Vagina (tissue), 2 donors: Measurements from ENCODE around the gene GMCL1. TPM values are rescaled to one million over a fixed set of nuclear protein-coding genes. Genes with fewer than 3 reads are reported as not detected.
A peak's percentile ranks its signal among the peaks of the same experiment; 100 is the strongest.
"Not testable (repeated sequence)": the region's sequence is repeated elsewhere in the genome, so short reads cannot be mapped to it uniquely, and the experiment has no call there.

ENCODE experiments used
- DNase-seq, 2 donors: peaks; one replicate each; pipeline ENCODE4 v3.0.0-alpha.2; 2017; ENCODE audit errors: extremely low spot score in 2 of 2
- H3K27ac ChIP-seq: fragments of 200-600 bp; sonication (generic); one replicate; pipeline ENCODE4 v1.5.1; 2019
- H3K27me3 ChIP-seq: fragments of 200-600 bp; sonication (generic); one replicate; pipeline ENCODE4 v1.5.1; 2019
- H3K36me3 ChIP-seq, 2 donors: fragments of 200-600 bp; sonication (generic); one replicate each; pipeline ENCODE4 v1.5.1; 2017 to 2019
- H3K4me1 ChIP-seq: fragments of 200-600 bp; sonication (generic); one replicate; pipeline ENCODE4 v1.5.1; 2019
- H3K4me3 ChIP-seq, 2 donors: fragments of 200-600 bp; sonication (generic); 1 replicate in 1 of 2; 2 replicates in 1 of 2; pipeline ENCODE4 v1.5.1; 2016 to 2019
- H3K9me3 ChIP-seq: fragments of 200-600 bp; sonication (generic); one replicate; pipeline ENCODE4 v1.5.1; 2019
- CTCF ChIP-seq, 3 experiments: fragments of 450-650 bp in 2 of 3; fragments of 200-600 bp in 1 of 3; sonication (generic) in 1 of 3; IDR thresholded peaks; one replicate each; pipeline ENCODE4 v1.5.1; 2017 to 2019; ENCODE audit warnings: antibody characterized with exemption in 3 of 3, mild to moderate bottlenecking in 2 of 3, moderate library complexity in 2 of 3
- POLR2A ChIP-seq, 2 donors: fragments of 450-650 bp; IDR thresholded peaks; one replicate each; pipeline ENCODE4 v1.6.1; 2017; ENCODE audit warnings: antibody characterized with exemption in 2 of 2, mild to moderate bottlenecking in 2 of 2, moderate library complexity in 2 of 2
- POLR2AphosphoS5 ChIP-seq, 2 donors: sonication (generic); formaldehyde crosslinking; IDR thresholded peaks; one replicate each; pipeline ENCODE4 v1.9.0; 2017; ENCODE audit warnings: antibody characterized with exemption in 2 of 2, mild to moderate bottlenecking in 2 of 2, low read depth in 1 of 2; ENCODE audit not compliant: insufficient read depth in 1 of 2
- intact Hi-C: fragments of 100-400 bp; cut with DNase I; formaldehyde crosslinking; loops from one replicate; pipeline ENCODE4 v1.15.1; 2023
- total RNA-seq: library from RNA; depleted of rRNA; stranded (reverse); fragments of >200 nt; gene quantifications from one replicate; pipeline ENCODE4 v1.2.3, GENCODE V29; 2016

GMCL1 gene
- total RNA-seq, 1 donor from 2014 or later = 13.0 TPM

DNA sequence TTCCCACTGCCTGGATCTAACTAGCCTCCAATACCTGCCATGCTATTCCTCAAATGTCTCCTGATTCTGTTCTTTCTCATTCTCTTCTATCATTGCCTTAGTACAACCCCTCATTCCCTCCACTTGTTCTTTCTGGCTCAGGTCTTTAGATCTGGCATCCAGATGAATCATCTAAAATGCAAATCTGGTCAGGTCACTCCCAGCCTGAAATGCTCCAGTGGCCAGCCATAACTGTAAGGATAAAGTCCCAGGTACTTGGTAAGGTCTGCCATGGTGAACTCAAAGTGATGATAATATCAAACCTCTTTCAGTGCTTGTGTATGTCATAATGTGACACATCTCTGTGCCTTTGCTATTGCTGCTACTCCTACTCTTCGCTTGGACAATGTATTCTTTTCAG, 61.4 kb downstream of the GMCL1 start:
- TF ChIP-seq CTCF (IDR thresholded peaks at IDR 0.05) (no peak), POLR2A (IDR thresholded peaks at IDR 0.05) (no peak)
- H3K27me3 ChIP-seq = no peaks in the 10 kb centered on the region
- peaks cover 0 to 4% of the 10 kb centered on the region in 2 donors for H3K36me3 ChIP-seq
- H3K4me3 ChIP-seq = no peak overlapping the region
- intact Hi-C loops = no loop called here
- H3K4me1 ChIP-seq = peaks cover 16% of the 10 kb centered on the region
- no peaks in the 10 kb centered on the region for H3K9me3 ChIP-seq
- no peak for DNase-seq
- no peak overlapping the region for H3K27ac ChIP-seq

DNA sequence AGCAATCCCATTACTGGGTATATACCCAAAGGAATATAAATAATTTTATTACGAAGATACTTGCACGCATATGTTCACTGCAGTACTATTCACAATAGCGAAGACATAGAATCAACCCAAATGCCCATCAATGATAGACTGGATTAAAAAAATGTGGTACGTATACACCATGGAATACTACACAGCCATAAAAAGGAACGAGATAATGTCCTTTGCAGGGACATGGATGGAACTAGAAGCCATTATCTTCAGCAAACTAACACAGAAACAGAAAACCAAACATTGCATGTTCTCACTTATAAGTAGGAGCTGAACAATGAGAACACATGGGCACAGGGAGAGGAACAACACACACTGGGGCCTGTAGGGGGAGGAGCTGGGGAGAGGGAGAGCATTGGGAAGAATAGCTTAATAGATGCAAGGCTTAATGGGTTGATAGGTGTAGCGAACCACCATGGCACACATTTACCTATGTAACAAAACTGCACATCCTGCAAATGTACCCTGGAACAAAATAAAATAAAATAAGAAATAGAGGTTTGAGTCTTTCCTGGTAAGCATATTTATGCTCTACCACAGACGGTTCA, 63.5 kb downstream of the GMCL1 start:
- DNase-seq, intact Hi-C loops, H3K9me3 ChIP-seq, H3K27me3 ChIP-seq: not testable (repeated sequence)
- Histone ChIP-seq H3K4me1 (peaks cover 18% of the 10 kb centered on the region), H3K27ac (peak overlapping the region; percentile 75), H3K4me3 (peak overlapping the region; percentile 57 to 77), H3K36me3 (peaks cover 0 to 24% of the 10 kb centered on the region in 2 donors)

GRCh38 chr2:69893684-69894551, 64.5 kb downstream of the GMCL1 start, which contains the start of gene SNRNP27:
TSS of gene SNRNP27 (plus strand) at chr2:69893956. CDS start at chr2:69893985, 29 bp downstream.
- no peaks in the 10 kb centered on the region for H3K9me3 ChIP-seq
- peaks cover 18% of the 10 kb centered on the region for H3K4me1 ChIP-seq
- no peak for DNase-seq
- H3K27me3 ChIP-seq = no peaks in the 10 kb centered on the region
- peak within 1 kb of the TSS; percentile 75 for H3K27ac ChIP-seq
- TF ChIP-seq POLR2AphosphoS5 (IDR thresholded peaks at IDR 0.05; ENCODE audit: insufficient read depth in 1 of 2, low read depth in 1 of 2) = peak; percentile 68 to 82
- no peak for TF ChIP-seq CTCF (IDR thresholded peaks at IDR 0.05)
- intact Hi-C loops = no loop called here
- peak within 1 kb of the TSS; percentile 57 to 77 for H3K4me3 ChIP-seq
- H3K36me3 ChIP-seq = peaks cover 0 to 34% of the 10 kb centered on the region in 2 donors

DNA sequence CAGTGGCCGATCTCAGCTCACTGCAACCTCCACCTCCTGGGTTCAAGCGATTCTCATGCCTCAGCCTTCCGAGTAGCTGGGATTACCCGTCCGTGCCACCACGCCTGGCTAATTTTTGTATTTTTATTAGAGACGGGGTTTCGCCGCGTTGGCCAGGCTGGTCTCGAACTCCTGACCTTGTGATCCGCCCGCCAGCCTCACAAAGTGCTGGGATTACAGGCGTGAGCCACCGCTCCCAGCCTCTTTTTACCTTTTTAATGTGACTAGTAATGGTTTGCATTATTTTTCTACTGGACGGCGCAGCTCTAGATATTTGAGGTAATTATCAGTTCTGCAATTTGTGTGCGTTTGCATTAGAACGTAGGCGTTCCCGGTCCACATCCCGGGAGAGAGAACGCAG, 65.3 kb downstream of the GMCL1 start:
- H3K9me3 ChIP-seq, H3K27me3 ChIP-seq, DNase-seq, intact Hi-C loops: not testable (repeated sequence)
- peaks cover 0 to 36% of the 10 kb centered on the region in 2 donors for H3K36me3 ChIP-seq
- peak overlapping the region; percentile 75 for H3K27ac ChIP-seq
- peaks cover 18% of the 10 kb centered on the region for H3K4me1 ChIP-seq
- H3K4me3 ChIP-seq = peak overlapping the region; percentile 57 to 77

GRCh38 chr2:69902213-69902922, 72.9 kb downstream of the GMCL1 start:
- intact Hi-C loops = no loop called here
- no peak overlapping the region for H3K4me3 ChIP-seq
- no peaks in the 10 kb centered on the region for H3K9me3 ChIP-seq
- H3K36me3 ChIP-seq = peaks cover 0 to 57% of the 10 kb centered on the region in 2 donors
- no peaks in the 10 kb centered on the region for H3K27me3 ChIP-seq
- no peak for DNase-seq
- no peak overlapping the region for H3K27ac ChIP-seq
- TF ChIP-seq POLR2AphosphoS5 (IDR thresholded peaks at IDR 0.05; ENCODE audit: insufficient read depth in 1 of 2, low read depth in 1 of 2) = no peak
- TF ChIP-seq CTCF (IDR thresholded peaks at IDR 0.05) = no peak
- TF ChIP-seq POLR2A (IDR thresholded peaks at IDR 0.05) = no peak
- H3K4me1 ChIP-seq = no peaks in the 10 kb centered on the region
